ENCODE data around the gene FOXRED2. TPM values are rescaled to one million over a fixed set of nuclear protein-coding genes. Genes with fewer than 3 reads are reported as not detected.
A peak's percentile ranks its signal among the peaks of the same experiment; 100 is the strongest.

FOXRED2 gene

GRCh38 chr22:36440429-36441002 is 66.3 kb downstream of the FOXRED2 start:
- peaks cover 5 to 6% of the 10 kb centered on the region in 2 donors for H3K4me1 ChIP-seq (ENCODE audit: control insufficient read depth in 2 of 2, insufficient read depth in 1 of 2, low read depth in 1 of 2, low read length in 2 of 2)
- H2BK12ac ChIP-seq (ENCODE audit: low read length): no peak overlapping the region
- no peak overlapping the region for H4K91ac ChIP-seq (ENCODE audit: low read depth, low read length, poor library complexity)
- H3K27ac ChIP-seq (replicated peaks; ENCODE audit: low read length): no peak overlapping the region
- H3K36me3 ChIP-seq (replicated peaks in 1 of 2; ENCODE audit: control insufficient read depth in 2 of 2, insufficient read depth in 2 of 2, low read length in 2 of 2): no peaks in the 10 kb centered on the region
- H3K79me1 ChIP-seq (ENCODE audit: low read depth, low read length): no peaks in the 10 kb centered on the region
- H2BK5ac ChIP-seq (ENCODE audit: low read length): no peak overlapping the region
- no peak overlapping the region for H3K18ac ChIP-seq (ENCODE audit: low read length)
- no peak overlapping the region for H3K4me2 ChIP-seq (ENCODE audit: insufficient read depth, low read length, poor library complexity, severe bottlenecking)
- DNase-seq (ENCODE audit: low spot score): no peak
- no peaks in the 10 kb centered on the region for H3K27me3 ChIP-seq (ENCODE audit: control insufficient read depth in 3 of 3, insufficient read depth in 3 of 3, low read depth in 1 of 3, low read length in 3 of 3)
- H3K23ac ChIP-seq (ENCODE audit: low read depth, low read length, poor library complexity): no peak overlapping the region
- no CpG with 5 or more reads among the region's 8 CpGs for WGBS, 2 donors (ENCODE audit: extremely low coverage in 2 of 2, insufficient read length in 2 of 2, insufficient replicate concordance in 1 of 2)
- no peak overlapping the region for H4K8ac ChIP-seq (ENCODE audit: low read depth, low read length)
- H3K9me3 ChIP-seq (replicated peaks in 1 of 2; ENCODE audit: control insufficient read depth in 2 of 2, insufficient read depth in 1 of 2, low read depth in 1 of 2, low read length in 2 of 2): peaks cover 0 to 4% of the 10 kb centered on the region in 2 donors
- H2BK120ac ChIP-seq (ENCODE audit: low read depth, low read length): no peak overlapping the region
- no peak overlapping the region for H3K9ac ChIP-seq (ENCODE audit: low read depth, low read length, poor library complexity)
- H3K14ac ChIP-seq (ENCODE audit: low read length): no peak overlapping the region
- no peak overlapping the region for H2AFZ ChIP-seq (ENCODE audit: low read length)
- no peak overlapping the region for H3K4ac ChIP-seq (ENCODE audit: low read length)
- H2BK15ac ChIP-seq (ENCODE audit: low read length): no peak overlapping the region
- H2AK5ac ChIP-seq (ENCODE audit: low read depth, low read length): no peak overlapping the region
- no peak overlapping the region for H3K4me3 ChIP-seq (ENCODE audit: low read length in 2 of 2)

DNA sequence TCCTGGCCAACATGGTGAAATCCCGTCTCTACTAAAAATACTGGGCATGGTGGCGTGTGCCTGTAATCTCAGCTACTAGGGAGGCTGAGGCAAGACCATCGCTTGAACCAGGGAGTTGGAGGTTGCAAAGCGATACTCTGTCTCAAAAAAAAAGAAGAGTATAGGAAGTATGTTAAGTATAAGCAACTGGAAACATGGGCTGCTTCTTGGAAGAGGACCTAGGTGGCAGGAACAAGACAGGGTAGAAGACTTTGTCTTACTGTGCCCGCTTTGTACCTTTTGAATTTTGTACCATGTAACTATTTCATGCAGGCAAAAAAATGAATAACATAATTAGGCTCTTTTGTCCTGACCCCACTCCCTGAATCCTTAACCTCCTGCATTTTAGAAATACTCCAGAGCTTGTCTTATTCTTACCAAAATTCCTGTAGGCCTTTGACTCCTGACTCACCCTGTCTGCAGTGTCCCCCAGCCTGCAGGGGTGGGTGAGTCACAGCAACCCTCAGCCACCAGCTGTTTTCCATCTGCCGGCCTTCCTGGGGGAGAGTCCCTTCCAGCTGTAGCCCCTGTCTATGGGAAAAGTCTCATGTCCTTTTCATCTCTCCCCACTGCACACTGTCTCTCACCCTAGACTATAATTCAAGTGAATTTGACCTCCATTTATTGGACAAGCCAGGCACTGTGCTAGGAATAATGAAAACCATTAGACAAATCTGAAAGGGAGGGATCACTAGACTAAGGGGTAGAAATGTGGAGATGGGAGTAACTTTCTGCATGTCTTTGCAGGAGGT is 67.2 kb downstream of the FOXRED2 start:
- Histone ChIP-seq H3K4ac (ENCODE audit: low read length) (no peak overlapping the region), H2BK12ac (ENCODE audit: low read length) (no peak overlapping the region), H3K4me1 (ENCODE audit: control insufficient read depth in 2 of 2, insufficient read depth in 1 of 2, low read depth in 1 of 2, low read length in 2 of 2) (peaks cover 9 to 10% of the 10 kb centered on the region in 2 donors), H2AK5ac (ENCODE audit: low read depth, low read length) (no peak overlapping the region), H3K18ac (ENCODE audit: low read length) (no peak overlapping the region), H4K91ac (ENCODE audit: low read depth, low read length, poor library complexity) (no peak overlapping the region), H3K27me3 (ENCODE audit: control insufficient read depth in 3 of 3, insufficient read depth in 3 of 3, low read depth in 1 of 3, low read length in 3 of 3) (no peaks in the 10 kb centered on the region), H3K23ac (ENCODE audit: low read depth, low read length, poor library complexity) (no peak overlapping the region), H3K9ac (ENCODE audit: low read depth, low read length, poor library complexity) (no peak overlapping the region), H3K4me2 (ENCODE audit: insufficient read depth, low read length, poor library complexity, severe bottlenecking) (no peak overlapping the region), H2AFZ (ENCODE audit: low read length) (peak overlapping the region; percentile 27), H3K4me3 (ENCODE audit: low read length in 2 of 2) (no peak overlapping the region), H3K36me3 (replicated peaks in 1 of 2; ENCODE audit: control insufficient read depth in 2 of 2, insufficient read depth in 2 of 2, low read length in 2 of 2) (no peaks in the 10 kb centered on the region), H2BK120ac (ENCODE audit: low read depth, low read length) (no peak overlapping the region), H3K27ac (replicated peaks; ENCODE audit: low read length) (no peak overlapping the region), H3K9me3 (replicated peaks in 1 of 2; ENCODE audit: control insufficient read depth in 2 of 2, insufficient read depth in 1 of 2, low read depth in 1 of 2, low read length in 2 of 2) (no peaks in the 10 kb centered on the region), H3K79me1 (ENCODE audit: low read depth, low read length) (no peaks in the 10 kb centered on the region), H2BK15ac (ENCODE audit: low read length) (no peak overlapping the region), H2BK5ac (ENCODE audit: low read length) (no peak overlapping the region), H3K14ac (ENCODE audit: low read length) (no peak overlapping the region), H4K8ac (ENCODE audit: low read depth, low read length) (no peak overlapping the region)
- no CpG with 5 or more reads among the region's 6 CpGs for WGBS, 2 donors (ENCODE audit: extremely low coverage in 2 of 2, insufficient read length in 2 of 2, insufficient replicate concordance in 1 of 2)
- DNase-seq (ENCODE audit: low spot score): no peak

Small RNA genes lying within 50 kb of the gene (small RNA-seq; reads per million reads assigned to genes)
- gene RF00019 (ENCODE audit: insufficient read depth): not detected

Data from neuronal stem cell (in vitro differentiated cells).